Ovary (tissue), 3 donors: ENCODE measurements around the gene MYBPC1.

Experiments
- CTCF ChIP-seq, 3 donors: fragments of 450-650 bp in 2 of 3; fragments of 200-600 bp in 1 of 3; IDR thresholded peaks; one replicate each; pipeline versions ENCODE4 v1.5.1 to v1.8.0; 2016 to 2022; ENCODE audit warnings: antibody characterized with exemption in 3 of 3, mild to moderate bottlenecking in 1 of 3
- POLR2A ChIP-seq: fragments of 450-650 bp; IDR thresholded peaks from one replicate; pipeline ENCODE4 v1.6.1; 2017; ENCODE audit warnings: antibody characterized with exemption, mild to moderate bottlenecking, moderate library complexity
- donor health status: DM: no; HTN: no; CAD: no.

GRCh38 chr12:101648195-101648594, 53.4 kb downstream of the MYBPC1 start:
- TF ChIP-seq CTCF (IDR thresholded peaks at IDR 0.05) (no peak), POLR2A (no peak)
